SK-N-DZ (cell line): ENCODE results near the gene SPIN2B.

Experiments
- DNase-seq: peaks from one replicate; pipeline ENCODE4 v3.0.0-alpha.2; 2015; ENCODE audit warnings: low spot score

SPIN2B gene

GRCh38 chrX:57070185-57070984, 51.0 kb downstream of the SPIN2B start:
- DNase-seq = no peak
